ENCODE measurements around the gene NPHS2. TPM values are rescaled to one million over a fixed set of nuclear protein-coding genes. Genes with fewer than 3 reads are reported as not detected.

The NPHS2 gene
- total and polyA plus RNA-seq, 2 donors (not counting 3 experiments of a cell fraction or from before 2014, with no cell fraction given): not detected

DNA sequence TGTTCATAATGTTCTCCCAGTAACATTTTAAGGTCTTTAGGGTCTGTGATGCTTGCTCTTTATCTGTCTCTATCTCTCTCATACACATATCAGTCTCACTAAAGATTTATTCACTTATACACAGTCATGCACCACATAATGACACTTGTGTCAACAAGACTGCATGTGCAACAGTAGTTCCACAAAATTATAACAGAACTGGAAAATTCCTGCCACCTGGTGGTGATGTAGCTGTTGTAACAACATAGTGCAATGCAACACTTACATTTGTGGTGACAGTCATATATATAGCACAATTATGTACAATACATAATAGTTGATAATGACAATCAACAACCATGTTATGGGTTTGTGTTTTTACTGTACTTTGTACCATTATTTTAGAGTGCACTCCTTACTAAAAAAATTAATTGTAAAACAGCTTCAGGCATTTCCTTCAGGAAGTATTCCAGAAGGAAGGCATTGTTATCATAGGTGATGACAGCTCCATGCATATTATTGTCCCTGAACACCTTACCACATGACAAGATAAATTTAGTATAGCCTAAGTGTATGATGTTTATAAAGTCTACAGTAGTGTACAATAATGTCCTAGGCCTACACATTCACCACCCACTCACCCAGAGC is 24.0 kb upstream of the NPHS2 start:
- peaks cover 3 to 9% of the 10 kb centered on the region in 2 experiments for H3K27me3 ChIP-seq (ENCODE audit: control insufficient read depth in 2 of 2, insufficient read depth in 2 of 2, low read length in 2 of 2)
- no peaks in the 10 kb centered on the region for H3K9me1 ChIP-seq (replicated peaks; ENCODE audit: control insufficient read depth, extremely low read depth, insufficient read depth, low read length)
- FAIRE-seq (no peak), DNase-seq (ENCODE audit: low read depth, low spot score) (peak; percentile 40)
- TF ChIP-seq CTCF (IDR thresholded peaks at IDR 0.05; ENCODE audit: extremely low read depth in 1 of 2, insufficient read depth in 1 of 2, low read depth in 1 of 2, low read length in 2 of 2) (peak in 1 of 2 donors; percentile 28), POLR2AphosphoS5 (IDR thresholded peaks at IDR 0.05; ENCODE audit: insufficient read depth, low read depth, low read length) (no peak)
- no peaks in the 10 kb centered on the region for H4K20me1 ChIP-seq (replicated peaks; ENCODE audit: control insufficient read depth, extremely low read depth, insufficient read depth, low read length)
- BruUV-seq (replicated peaks): no TSS peak
- no peak overlapping the region for H3K4me3 ChIP-seq (replicated peaks in 1 of 3; ENCODE audit: insufficient read depth in 1 of 3, low read depth in 1 of 3, low read length in 3 of 3)
- intact Hi-C loops (cut with micrococcal nuclease) (loop anchor here (10.0 kb wide), 2 partner anchors 215 to 345 kb away; no protein-coding TSS in a partner anchor), dilution Hi-C loops (cut with MboI; ENCODE audit: extremely low pct_ligation_motif_present, low sequenced_read_pairs) (no loop called here)
- H3K79me2 ChIP-seq (ENCODE audit: control insufficient read depth, insufficient read depth, low read length): no peaks in the 10 kb centered on the region
- POLR2A ChIA-PET: no interaction called here
- H3K9me3 ChIP-seq (replicated peaks; ENCODE audit: control insufficient read depth, insufficient read depth, low read length): no peaks in the 10 kb centered on the region
- H3K4me1 ChIP-seq (ENCODE audit: control insufficient read depth, extremely low read depth, insufficient read depth, low read length): no peaks in the 10 kb centered on the region
- H3K4me2 ChIP-seq (ENCODE audit: insufficient read depth, low read length): no peak overlapping the region
- no peak overlapping the region for H3K27ac ChIP-seq (ENCODE audit: insufficient read depth, low read depth, low read length)
- CTCF ChIA-PET: interaction anchor here (0.6 to 1.9 kb wide), 11 partner anchors 8 to 348 kb away, joined by 3 to 17 read pairs (median 3); partner anchors contain the start of gene TDRD5
- no peak overlapping the region for H3K9ac ChIP-seq (replicated peaks; ENCODE audit: extremely low read depth, insufficient read depth, low read length)
- H3K36me3 ChIP-seq (ENCODE audit: control insufficient read depth in 2 of 2, extremely low read depth in 1 of 2, insufficient read depth in 2 of 2, low read length in 2 of 2): no peaks in the 10 kb centered on the region
- no peak overlapping the region for H2AFZ ChIP-seq (ENCODE audit: low read depth, low read length)

DNA sequence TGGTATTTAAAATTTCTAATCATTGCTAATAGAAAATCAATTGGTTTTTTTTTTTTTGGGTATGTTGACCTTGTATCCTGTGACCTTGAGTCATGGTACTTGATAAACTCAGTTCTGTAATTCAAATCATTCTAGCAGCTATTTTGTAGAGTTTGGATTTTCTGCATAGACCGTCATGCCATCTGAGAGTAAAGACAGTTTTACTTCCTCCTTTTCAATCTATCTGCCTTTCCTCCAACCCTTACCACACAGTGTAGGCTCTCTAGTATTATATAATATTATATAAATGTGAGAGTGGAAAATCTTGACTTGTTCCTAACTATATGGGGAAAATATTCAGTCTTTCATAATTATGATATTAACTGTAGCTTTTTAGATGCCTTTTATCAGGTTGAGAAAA is 22.9 kb upstream of the NPHS2 start:
- Histone ChIP-seq H3K4me3 (replicated peaks in 1 of 3; ENCODE audit: insufficient read depth in 1 of 3, low read depth in 1 of 3, low read length in 3 of 3) (no peak overlapping the region), H4K20me1 (replicated peaks; ENCODE audit: control insufficient read depth, extremely low read depth, insufficient read depth, low read length) (no peaks in the 10 kb centered on the region), H3K9me1 (replicated peaks; ENCODE audit: control insufficient read depth, extremely low read depth, insufficient read depth, low read length) (no peaks in the 10 kb centered on the region), H3K4me1 (ENCODE audit: control insufficient read depth, extremely low read depth, insufficient read depth, low read length) (no peaks in the 10 kb centered on the region), H3K27ac (ENCODE audit: insufficient read depth, low read depth, low read length) (no peak overlapping the region), H3K4me2 (ENCODE audit: insufficient read depth, low read length) (no peak overlapping the region), H3K36me3 (ENCODE audit: control insufficient read depth in 2 of 2, extremely low read depth in 1 of 2, insufficient read depth in 2 of 2, low read length in 2 of 2) (no peaks in the 10 kb centered on the region), H3K27me3 (ENCODE audit: control insufficient read depth in 2 of 2, insufficient read depth in 2 of 2, low read length in 2 of 2) (peaks cover 7 to 12% of the 10 kb centered on the region in 2 experiments), H3K9ac (replicated peaks; ENCODE audit: extremely low read depth, insufficient read depth, low read length) (no peak overlapping the region), H2AFZ (ENCODE audit: low read depth, low read length) (no peak overlapping the region), H3K79me2 (ENCODE audit: control insufficient read depth, insufficient read depth, low read length) (no peaks in the 10 kb centered on the region), H3K9me3 (replicated peaks; ENCODE audit: control insufficient read depth, insufficient read depth, low read length) (no peaks in the 10 kb centered on the region)
- no TSS peak for BruUV-seq (replicated peaks)
- ChIA-PET POLR2A (no interaction called here), CTCF (interaction anchor here (1.4 to 1.9 kb wide), 2 partner anchors 9 to 11 kb away, joined by 3 to 7 read pairs; no protein-coding TSS in a partner anchor)
- no peak for FAIRE-seq
- intact Hi-C loops (cut with micrococcal nuclease) (loop anchor here (10.0 kb wide), 1 partner anchor 216 kb away; no protein-coding TSS in a partner anchor), dilution Hi-C loops (cut with MboI; ENCODE audit: extremely low pct_ligation_motif_present, low sequenced_read_pairs) (no loop called here)
- no peak for TF ChIP-seq POLR2AphosphoS5 (IDR thresholded peaks at IDR 0.05; ENCODE audit: insufficient read depth, low read depth, low read length)
- TF ChIP-seq CTCF (IDR thresholded peaks at IDR 0.05; ENCODE audit: extremely low read depth in 1 of 2, insufficient read depth in 1 of 2, low read depth in 1 of 2, low read length in 2 of 2): no peak
- TF ChIP-seq MYC (IDR thresholded peaks at IDR 0.05; ENCODE audit: low read depth, low read length): no peak
- no peak for TF ChIP-seq FOS (IDR thresholded peaks at IDR 0.05; ENCODE audit: borderline replicate concordance, insufficient read depth, low read length)
- no peak for TF ChIP-seq POLR2A (IDR thresholded peaks at IDR 0.05; ENCODE audit: low read depth, low read length)
- TF ChIP-seq MAX (IDR thresholded peaks at IDR 0.05; ENCODE audit: insufficient read depth, insufficient read length): no peak
- TF ChIP-seq JUN (IDR thresholded peaks at IDR 0.05; ENCODE audit: borderline replicate concordance, insufficient read depth, insufficient read length, low read depth): no peak
- TF ChIP-seq EZH2 (IDR thresholded peaks at IDR 0.05; ENCODE audit: borderline replicate concordance, low read depth, low read length, severe bottlenecking): no peak
- TF ChIP-seq GATA2 (IDR thresholded peaks at IDR 0.05; ENCODE audit: insufficient read depth, insufficient read length, low read depth, low read length): no peak
- DNase-seq (ENCODE audit: low read depth, low spot score): no peak
